Vagina (tissue), 2 donors: Measurements from ENCODE around the gene TECPR1.

Experiments used
- CTCF ChIP-seq, 3 experiments: fragments of 450-650 bp in 2 of 3; fragments of 200-600 bp in 1 of 3; sonication (generic) in 1 of 3; IDR thresholded peaks; one replicate each; pipeline ENCODE4 v1.5.1; 2017 to 2019; ENCODE audit warnings: antibody characterized with exemption in 3 of 3, mild to moderate bottlenecking in 2 of 3, moderate library complexity in 2 of 3
- POLR2A ChIP-seq, 2 donors: fragments of 450-650 bp; IDR thresholded peaks; one replicate each; pipeline ENCODE4 v1.6.1; 2017; ENCODE audit warnings: antibody characterized with exemption in 2 of 2, mild to moderate bottlenecking in 2 of 2, moderate library complexity in 2 of 2

- TF ChIP-seq CTCF (IDR thresholded peaks at IDR 0.05) (no peak), POLR2A (IDR thresholded peaks at IDR 0.05) (no peak)
These were observed 19.2 kb downstream of the TECPR1 start for GRCh38 chr7:98232799-98233198.
